Heart right ventricle (tissue), 16 donors: ENCODE data around the gene RBMS3. TPM values are rescaled to one million over a fixed set of nuclear protein-coding genes. Genes with fewer than 3 reads are reported as not detected.

Source experiments
- ATAC-seq, 8 donors: fragments of 200-7000 bp; cut with Tn5 transposase; one replicate each; pipeline ENCODE4 v1.9.1; 2020; ENCODE audit warnings: mild to moderate bottlenecking in 8 of 8, moderate library complexity in 8 of 8, moderate number of reproducible peaks in 1 of 8
- DNase-seq, 2 donors: peaks; one replicate each; pipeline ENCODE4 v3.0.0-alpha.2; 2020
- H3K27ac ChIP-seq, 10 donors: fragments of 200-600 bp; sonication (generic) in 2 of 10; one replicate each; pipeline versions ENCODE4 v1.5.0 to v1.8.0; 2020 to 2022; ENCODE audit warnings: mild to moderate bottlenecking in 3 of 10
- H3K27me3 ChIP-seq, 7 donors: fragments of 200-600 bp; one replicate each; pipeline ENCODE4 v1.8.0; 2021 to 2022; ENCODE audit warnings: mild to moderate bottlenecking in 2 of 7
- H3K36me3 ChIP-seq, 9 donors: fragments of 200-600 bp; sonication (generic) in 1 of 9; one replicate each; pipeline versions ENCODE4 v1.5.0 to v1.8.0; 2020 to 2022; ENCODE audit warnings: mild to moderate bottlenecking in 2 of 9
- H3K4me1 ChIP-seq, 9 donors: fragments of 200-600 bp; sonication (generic) in 1 of 9; one replicate each; pipeline versions ENCODE4 v1.5.0 to v1.8.0; 2020 to 2022; ENCODE audit warnings: mild to moderate bottlenecking in 4 of 9
- H3K4me3 ChIP-seq, 10 donors: fragments of 200-600 bp; sonication (generic) in 2 of 10; one replicate each; pipeline versions ENCODE4 v1.5.0 to v1.8.0; 2020 to 2022; ENCODE audit warnings: mild to moderate bottlenecking in 7 of 10, moderate library complexity in 2 of 10
- H3K9me3 ChIP-seq, 11 donors: fragments of 200-600 bp in 10 of 11; sonication (generic) in 2 of 11; one replicate each; pipeline versions ENCODE4 v1.5.0 to v1.8.0; 2013 to 2022; ENCODE audit warnings: mild to moderate bottlenecking in 2 of 11, control low read depth in 1 of 11, moderate library complexity in 1 of 11
- CTCF ChIP-seq, 9 donors: fragments of 200-600 bp; sonication (generic) in 2 of 9; IDR thresholded peaks; one replicate each; pipeline versions ENCODE4 v1.5.0 to v1.8.0; 2021 to 2022; ENCODE audit warnings: antibody characterized with exemption in 9 of 9, mild to moderate bottlenecking in 5 of 9, moderate library complexity in 1 of 9
- WGBS, 2 donors: extraction: QIAGEN DNeasy Blood & Tissue Kit; methylation state at CpG; one replicate each; pipeline ENCODE4 v1.1.7; 2013; ENCODE audit warnings: inconsistent platforms in 1 of 2; 5-methylcytosine and 5-hydroxymethylcytosine counted together
- intact Hi-C, 10 donors: fragments of 100-400 bp; cut with DNase I; formaldehyde crosslinking; loops; one replicate each; pipeline versions ENCODE4 v1.11.1 to v1.14.2; 2022
- polyA plus RNA-seq, 2 donors: library from polyadenylated mRNA; stranded (reverse); fragments of 200-250 nt; gene quantifications; one replicate each; pipeline ENCODE4 v1.2.3, GENCODE V29; 2013
- total RNA-seq, 10 donors: library from RNA; stranded (reverse); fragmentation: NEBNext Ultra II Directional in 3 of 10; extraction: Animal tissue kit (Norgen Biotek cat#: 25700) in 3 of 10; gene quantifications; one replicate each; pipeline versions ENCODE4 v1.2.1 to v1.2.4, GENCODE V29; 2021 to 2023
- donor health status: Arrhythmogenic right ventricular cardiomyopathy.
- donor health status: ischemic (EF 13 %, LVEDD 7.1; RV severe dilation, severe dysfunction).
- donor health status: healthy with polysubstance abuse.
- donor health status: DM: no; HTN: yes; CAD: no.
- donor health status: DM: no; HTN: no; CAD: no.
- donor health status: ischemic (EF 25% LVEDD 6.9; RV normal size, moderate dysfunction).
- donor health status: ischemic (EF 25% LVEDD 5.7; RV mildly dilated, moderate dysfunction).
- donor health status: healthy.
- donor health status: DM: yes; HTN: yes; CAD: no.
- donor health status: Ischemic cardiomyopathy.
- donor health status: ischemic (EF 35%, LVEDD 5.7; RV mildly dilated, moderate dysfunction).
- donor health status: nonischemic (EF 11% LVEDD 7.7; RV severe dilation, severe dysfunction).
- donor health status: DM: yes; HTN: yes; CAD: no.
- donor health status: PGD.
- donor health status: ischemic (EF 29% LVEDD 5.4; RV normal size, mild dysfunction).
- donor health status: nonischemic (EF 23%, LVEDD 6.1; RV moderate dilation, normal function).

The RBMS3 gene
- total and polyA plus RNA-seq, 12 donors, result 3.2 to 41.1 (median 26.4) TPM

GRCh38 chr3:29286478-29287240, 5.8 kb downstream of the RBMS3 start:
- no peak for TF ChIP-seq CTCF (IDR thresholded peaks at IDR 0.05)
- peak overlapping the region in 9 of 10 donors; percentile 0 to 69 (median 43) for H3K4me3 ChIP-seq
- intact Hi-C loops, result loop anchor here in 8 of 10 donors (5.0 to 10.0 kb wide), 9 partner anchors 36 to 478 kb away; no protein-coding TSS in a partner anchor
- no peaks in the 10 kb centered on the region for H3K9me3 ChIP-seq
- H3K27ac ChIP-seq, result peak overlapping the region in 9 of 10 donors; percentile 9 to 96 (median 69)
- peaks cover 0 to 65% (median 52%) of the 10 kb centered on the region in 9 donors for H3K4me1 ChIP-seq
- H3K36me3 ChIP-seq, result peaks cover 0 to 2% (median 0%) of the 10 kb centered on the region in 9 donors
- DNase-seq, result no peak
- no peaks in the 10 kb centered on the region for H3K27me3 ChIP-seq
- peak in 1 of 8 donors; percentile 31 for ATAC-seq
- 37 to 47% methylated on average over 5 of the region's 5 CpGs for WGBS, 2 donors

GRCh38 chr3:29290596-29290995, 9.7 kb downstream of the RBMS3 start:
- Histone ChIP-seq H3K4me1 (peaks cover 0 to 88% (median 50%) of the 10 kb centered on the region in 9 donors), H3K4me3 (no peak overlapping the region), H3K27ac (peak overlapping the region in 3 of 10 donors; percentile 0 to 61 (median 1)), H3K27me3 (no peaks in the 10 kb centered on the region), H3K9me3 (no peaks in the 10 kb centered on the region), H3K36me3 (peaks cover 0 to 11% (median 0%) of the 10 kb centered on the region in 9 donors)
- ATAC-seq (no peak), DNase-seq (no peak)
- WGBS, 2 donors, result 45 to 46% methylated on average over 2 of the region's 2 CpGs
- intact Hi-C loops, result no loop called here
- TF ChIP-seq CTCF (IDR thresholded peaks at IDR 0.05), result no peak

- Histone ChIP-seq H3K27me3 (no peaks in the 10 kb centered on the region), H3K4me1 (peaks cover 0 to 91% (median 59%) of the 10 kb centered on the region in 9 donors), H3K27ac (peak overlapping the region in 4 of 10 donors; percentile 18 to 61 (median 35)), H3K36me3 (peaks cover 0 to 11% (median 0%) of the 10 kb centered on the region in 9 donors), H3K9me3 (no peaks in the 10 kb centered on the region), H3K4me3 (no peak overlapping the region)
- ATAC-seq (peak; percentile 20 to 82 (median 70)), DNase-seq (no peak)
- intact Hi-C loops, result no loop called here
- no peak for TF ChIP-seq CTCF (IDR thresholded peaks at IDR 0.05)
- WGBS, 2 donors, result 57 to 70% methylated on average over 4 of the region's 4 CpGs
Measured at GRCh38 chr3:29291260-29291981, 10.6 kb downstream of the RBMS3 start.

- Histone ChIP-seq H3K4me3 (no peak overlapping the region), H3K27ac (peak overlapping the region in 3 of 10 donors; percentile 18 to 61 (median 40)), H3K36me3 (peaks cover 0 to 11% (median 0%) of the 10 kb centered on the region in 9 donors), H3K27me3 (no peaks in the 10 kb centered on the region), H3K9me3 (no peaks in the 10 kb centered on the region), H3K4me1 (peaks cover 0 to 92% (median 60%) of the 10 kb centered on the region in 9 donors)
- DNase-seq, result no peak
- ATAC-seq, result no peak
- WGBS, 2 donors, result 91 to 96% methylated on average over 3 of the region's 3 CpGs
- intact Hi-C loops, result no loop called here
- TF ChIP-seq CTCF (IDR thresholded peaks at IDR 0.05), result no peak
Measured at GRCh38 chr3:29291982-29292363, 11.1 kb downstream of the RBMS3 start.
